K562 (cell line): ENCODE results near the gene REPS1. TPM values are rescaled to one million over a fixed set of nuclear protein-coding genes. Genes with fewer than 3 reads are reported as not detected.

Experiments used
- ATAC-seq: fragments of 200-7000 bp; cut with Tn5 transposase; 3 replicates; pipeline ENCODE4 v1.9.1; 2020; ENCODE audit warnings: moderate library complexity
- BruUV-seq: library from RNA; stranded (reverse); fragments of 400-500 nt; replicated peaks from 2 replicates; lab custom pipeline; 2021; lab: Mats Ljungman, UMichigan
- CTCF ChIA-PET: fragments of 300-600 bp; formaldehyde crosslinking; extraction: SDS; loops from one replicate; lab custom pipeline; 2021; ENCODE audit warnings: low intra/inter-chr PET ratio; lab: Yijun Ruan, JAX
- POLR2A ChIA-PET: fragments of 300-600, 350-650 bp; sonication (Branson Sonifier 250); formaldehyde crosslinking; extraction: SDS; loops from one replicate; lab custom pipeline; 2021; ENCODE audit warnings: antibody characterized with exemption, inconsistent platforms; lab: Yijun Ruan, JAX
- DNase-seq, 4 experiments: peaks; one replicate each; pipeline versions ENCODE4 v3.0.0 to v3.0.0-alpha.2; 2011 to 2018; ENCODE audit warnings: low spot score in 3 of 4, mixed read lengths in 3 of 4; ENCODE audit errors: extremely low read depth in 1 of 4
- FAIRE-seq: peaks from 2 replicates; lab custom pipeline; 2011; peaks lifted over from hg19 to GRCh38; lab: Jason Lieb, UNC
- H2AFZ ChIP-seq: 2 replicates; pipeline ENCODE4 v1.6.0; 2011; ENCODE audit warnings: low read depth, low read length, control low read depth, inconsistent platforms
- H3K27ac ChIP-seq: fragments of 200-600 bp; 3 replicates; pipeline ENCODE4 v1.8.0; 2011; ENCODE audit warnings: low read depth, mild to moderate bottlenecking, control low read depth, inconsistent platforms, low read length, moderate library complexity, mixed read lengths; ENCODE audit errors: extremely low read depth
- H3K27me3 ChIP-seq, 2 experiments: fragments of 300-600 bp in 1 of 2; 2 replicates in 1 of 2; 3 replicates in 1 of 2; pipeline versions ENCODE4 v1.6.0 to v1.8.0; 2011; ENCODE audit warnings: inconsistent platforms in 2 of 2, low read length in 2 of 2, mild to moderate bottlenecking in 1 of 2, mixed read lengths in 1 of 2, moderate library complexity in 1 of 2; ENCODE audit not compliant: control insufficient read depth in 2 of 2, insufficient read depth in 2 of 2
- H3K36me3 ChIP-seq: fragments of 300-600 bp; 3 replicates; pipeline ENCODE4 v1.8.0; 2011; ENCODE audit warnings: mild to moderate bottlenecking, low read length, inconsistent platforms; ENCODE audit not compliant: control insufficient read depth, insufficient read depth
- H3K4me1 ChIP-seq, 2 experiments: fragments of 200-600 bp in 1 of 2; replicated peaks in 1 of 2; 2 replicates in 1 of 2; 3 replicates in 1 of 2; pipeline versions ENCODE4 v1.5.1 to v1.8.0; 2011; ENCODE audit warnings: inconsistent platforms in 2 of 2, low read length in 2 of 2, mild to moderate bottlenecking in 1 of 2, mixed read lengths in 1 of 2, moderate library complexity in 1 of 2; ENCODE audit not compliant: control insufficient read depth in 2 of 2, insufficient read depth in 2 of 2
- H3K4me2 ChIP-seq: 2 replicates; pipeline ENCODE4 v1.6.1; 2011; ENCODE audit warnings: low read length, control low read depth, inconsistent platforms, mixed read lengths; ENCODE audit not compliant: insufficient read depth
- H3K4me3 ChIP-seq: fragments of 200-600 bp; sonication (generic), shearing (Covaris generic); 2 replicates; pipeline ENCODE4 v1.5.1; 2016; ENCODE audit warnings: control low read depth, inconsistent platforms
- H3K79me2 ChIP-seq: fragments of 200-600 bp; 3 replicates; pipeline ENCODE4 v1.8.0; 2011; ENCODE audit warnings: low read length, inconsistent platforms; ENCODE audit not compliant: control insufficient read depth, insufficient read depth
- H3K9ac ChIP-seq, 2 experiments: 2 replicates each; pipeline versions ENCODE4 v1.6.0 to v1.6.1; 2011; ENCODE audit warnings: low read depth in 2 of 2, low read length in 2 of 2, control low read depth in 1 of 2, inconsistent platforms in 1 of 2, mild to moderate bottlenecking in 1 of 2, mixed read lengths in 1 of 2; ENCODE audit not compliant: insufficient read depth in 1 of 2
- H3K9me1 ChIP-seq: one replicate; pipeline ENCODE4 v1.6.0; 2011; ENCODE audit warnings: inconsistent platforms, mild to moderate bottlenecking, low read length, moderate library complexity; ENCODE audit not compliant: control insufficient read depth, insufficient read depth
- H3K9me3 ChIP-seq: replicated peaks from 2 replicates; pipeline ENCODE4 v1.5.1; 2011; ENCODE audit warnings: low read depth, low read length, inconsistent platforms; ENCODE audit not compliant: control insufficient read depth, insufficient read depth
- H4K20me1 ChIP-seq: replicated peaks from 2 replicates; pipeline ENCODE4 v1.6.1; 2011; ENCODE audit warnings: low read length, inconsistent platforms, mixed read lengths; ENCODE audit not compliant: control insufficient read depth, insufficient read depth
- BCOR ChIP-seq: fragments of 450-650 bp; IDR thresholded peaks from 2 replicates; pipeline ENCODE4 v1.6.1; 2016
- GTF2F1 ChIP-seq: IDR thresholded peaks from 2 replicates; pipeline ENCODE4 v1.6.1; 2011; ENCODE audit warnings: low read depth, low read length, improper control_type of control experiment
- KDM4B ChIP-seq, 2 experiments: fragments of 450-650 bp in 1 of 2; sonication (generic) in 1 of 2; IDR thresholded peaks; 2 replicates each; pipeline ENCODE4 v1.6.1; 2016 to 2017; ENCODE audit warnings: borderline replicate concordance in 2 of 2, antibody characterized with exemption in 1 of 2, low read depth in 1 of 2, mild to moderate bottlenecking in 1 of 2
- MIER1 ChIP-seq: fragments of 450-650 bp; IDR thresholded peaks from 2 replicates; pipeline ENCODE4 v1.6.1; 2016; ENCODE audit warnings: antibody characterized with exemption, mild to moderate bottlenecking, low read depth
- POLR3A ChIP-seq: IDR thresholded peaks from 2 replicates; pipeline ENCODE4 v1.6.1; 2011; ENCODE audit warnings: borderline replicate concordance, mild to moderate bottlenecking, moderate library complexity; ENCODE audit not compliant: insufficient read length, insufficient read depth; ENCODE audit errors: extremely low read depth
- SMAD2 ChIP-seq: fragments of 150-350 bp; IDR thresholded peaks from 2 replicates; pipeline ENCODE4 v1.6.1; 2014; ENCODE audit warnings: low read depth, mild to moderate bottlenecking, low read length
- ZKSCAN8 ChIP-seq: fragments of 200-800 bp; sonication (Bioruptor generic); IDR thresholded peaks from 2 replicates; pipeline ENCODE4 v1.6.1; 2016; ENCODE audit warnings: missing genetic modification characterization, missing compliant biosample characterization
- ZNF197 ChIP-seq: fragments of 200-800 bp; sonication (Bioruptor generic); IDR thresholded peaks from 2 replicates; pipeline ENCODE4 v1.6.1; 2016; ENCODE audit warnings: low read depth, missing genetic modification characterization, missing compliant biosample characterization
- ZNF224 ChIP-seq: sonication (generic); formaldehyde crosslinking; IDR thresholded peaks from 2 replicates; pipeline ENCODE4 v1.8.0; 2022; ENCODE audit warnings: mild to moderate bottlenecking, missing genetic modification reagents
- ZNF644 ChIP-seq: fragments of 200-800 bp; sonication (Bioruptor generic); IDR thresholded peaks from 2 replicates; pipeline ENCODE4 v1.6.1; 2016; ENCODE audit warnings: low read depth, missing genetic modification characterization, missing compliant biosample characterization
- WGBS: fragments of 100-300 bp; shearing (Covaris generic); methylation state at CpG from one replicate; pipeline ENCODE4 v1.1.6; 2016; ENCODE audit warnings: low coverage, mixed read lengths; ENCODE audit not compliant: insufficient coverage; ENCODE audit errors: missing lambda C conversion rate; 5-methylcytosine and 5-hydroxymethylcytosine counted together
- in situ Hi-C: fragments of 300-500 bp; cut with MboI; formaldehyde crosslinking; loops from 4 replicates; pipeline ENCODE4 v1.15.0; 2018; ENCODE audit warnings: inconsistent platforms, mixed read lengths
- intact Hi-C: fragments of 100-400 bp; cut with micrococcal nuclease; formaldehyde crosslinking; loops from 2 replicates; pipeline ENCODE4 v1.14.2; 2022
- polyA plus RNA-seq, 8 experiments: library from polyadenylated mRNA; depleted of rRNA in 4 of 8; stranded (reverse) in 5 of 8; unstranded in 3 of 8; fragments of >200 nt; fragmentation: Nextera tagmentation in 2 of 8; fragmentation: Illumina TruSeq in 1 of 8; extraction: Ambion mirVana in 2 of 8; extraction: Trizol in 1 of 8; gene quantifications; 2 replicates each; pipeline versions ENCODE4 v1.2.1 to v1.2.3, GENCODE V29; 2011 to 2014; ENCODE audit warnings: inconsistent platforms in 1 of 8, missing spikeins in 1 of 8
- total RNA-seq, 7 experiments: library from RNA; depleted of rRNA in 6 of 7; stranded (reverse); fragments of >200 nt in 6 of 7; fragmentation: Illumina TruSeq in 2 of 7; extraction: Trizol in 2 of 7; gene quantifications; 2 replicates each; pipeline versions ENCODE4 v1.2.1 to v1.2.3, GENCODE V29; 2011 to 2021; ENCODE audit warnings: low replicate concordance in 1 of 7

The REPS1 gene
- total and polyA plus RNA-seq, 9 of the 15 experiments (the other 6 are each of a cell fraction or from before 2014, with no cell fraction given): 7.9 to 36.0 (median 27.8) TPM

DNA sequence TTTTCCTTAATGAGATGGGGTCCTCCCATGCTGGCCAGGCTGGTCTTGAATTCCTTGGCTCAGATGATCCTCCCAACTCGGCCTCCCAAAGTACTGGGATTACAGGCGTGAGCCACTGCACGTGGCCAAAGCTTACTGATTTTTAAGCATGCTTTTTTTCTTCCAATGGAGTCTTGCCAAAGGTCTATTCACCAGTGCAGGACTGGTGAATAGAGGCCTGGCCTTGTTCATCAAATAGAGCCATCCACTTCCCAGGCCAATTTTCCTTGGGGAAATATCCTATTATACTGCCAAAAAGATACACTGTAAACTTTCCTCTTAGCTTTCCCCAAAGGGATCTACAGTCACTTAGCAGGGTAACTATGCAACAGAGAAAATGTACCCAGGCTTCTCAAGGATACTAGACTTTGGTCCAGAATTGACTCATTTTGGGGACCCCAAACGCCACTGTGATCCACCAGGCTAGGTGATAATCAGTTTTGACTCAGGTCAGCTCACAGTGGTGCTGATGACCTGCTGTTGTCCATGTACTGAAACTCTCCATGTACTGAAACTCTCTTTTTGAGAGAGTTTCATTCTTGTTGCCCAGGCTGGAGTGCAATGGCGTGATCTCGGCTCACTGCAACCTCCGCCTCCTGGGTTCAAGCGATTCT, 91.8 kb downstream of the REPS1 start (continued):
- TF ChIP-seq ZKSCAN8 (CRISPR knock-in tag) (no peak), MIER1 (no peak)

GRCh38 chr6:138891255-138891986, 96.6 kb downstream of the REPS1 start:
- FAIRE-seq: no peak
- no TSS peak for BruUV-seq
- H3K27ac ChIP-seq: no peak overlapping the region

More at GRCh38 chr6:138891255-138891986, 96.6 kb downstream of the REPS1 start:
- Histone ChIP-seq H3K36me3 (no peaks in the 10 kb centered on the region), H3K9me3 (no peaks in the 10 kb centered on the region), H3K9ac (no peak overlapping the region), H3K4me3 (no peak overlapping the region), H3K4me1 (no peaks in the 10 kb centered on the region), H3K79me2 (no peaks in the 10 kb centered on the region), H3K27me3 (no peaks in the 10 kb centered on the region), H2AFZ (no peak overlapping the region), H4K20me1 (no peaks in the 10 kb centered on the region), H3K4me2 (no peak overlapping the region), H3K9me1 (no peaks in the 10 kb centered on the region)
- 29% methylated on average over 3 of the region's 3 CpGs for WGBS
- in situ Hi-C loops: no loop called here
- TF ChIP-seq ZNF644 (tag): no peak
- no peak for TF ChIP-seq POLR3A
- TF ChIP-seq ZNF197 (CRISPR knock-in tag): no peak
- no peak for TF ChIP-seq ZNF224
- no peak for TF ChIP-seq SMAD2
- TF ChIP-seq GTF2F1: no peak
- no peak for TF ChIP-seq BCOR
- no peak for TF ChIP-seq KDM4B (IDR thresholded peaks at IDR 0.05; ENCODE audit: borderline replicate concordance in 2 of 2, low read depth in 1 of 2)
- intact Hi-C loops: no loop called here
- ChIA-PET POLR2A (no interaction called here), CTCF (no interaction called here)
- ATAC-seq (no peak), DNase-seq (no peak)
